SHP77 treated with DMSO at 0.1 percent for 48 hours (cell line): Measurements from ENCODE around the gene NSG1.
"Not testable (repeated sequence)": the region's sequence is repeated elsewhere in the genome, so short reads cannot be mapped to it uniquely, and the experiment has no call there.

ENCODE experiments used
- DNase-seq: peaks from one replicate; lab custom pipeline; 2025; lab: John Stamatoyannopoulos, UW

The NSG1 gene

GRCh38 chr4:4386736-4387392, at the start of gene NSG1:
TSS of gene NSG1 (plus strand) at chr4:4387102. CDS start at chr4:4387630, 528 bp downstream.
- no peak for DNase-seq

GRCh38 chr4:4338210-4339001, 48.5 kb upstream of the NSG1 start:
- no peak for DNase-seq

- DNase-seq: no peak
These were observed 47.3 kb upstream of the NSG1 start for GRCh38 chr4:4339504-4340085.

GRCh38 chr4:4341861-4342650, 44.8 kb upstream of the NSG1 start:
- no peak for DNase-seq

- no peak for DNase-seq
These were observed 43.9 kb upstream of the NSG1 start for GRCh38 chr4:4343038-4343437.

- DNase-seq: no peak
These were observed 41.9 kb upstream of the NSG1 start for GRCh38 chr4:4344915-4345527.

- DNase-seq: no peak
These were observed 39.3 kb upstream of the NSG1 start for GRCh38 chr4:4347585-4347984.

GRCh38 chr4:4348585-4348984, 38.3 kb upstream of the NSG1 start:
- not testable (repeated sequence) for DNase-seq

- no peak for DNase-seq
These were observed 37.0 kb upstream of the NSG1 start for GRCh38 chr4:4349867-4350266.

- DNase-seq: no peak
These were observed 36.0 kb upstream of the NSG1 start for GRCh38 chr4:4350909-4351308.

GRCh38 chr4:4355302-4355701, 31.6 kb upstream of the NSG1 start:
- DNase-seq: no peak

GRCh38 chr4:4356106-4357041, 30.5 kb upstream of the NSG1 start:
- DNase-seq: no peak

- DNase-seq: no peak
These were observed 28.6 kb upstream of the NSG1 start for GRCh38 chr4:4358093-4358854.

- DNase-seq: no peak
These were observed 25.0 kb upstream of the NSG1 start for GRCh38 chr4:4361883-4362282.

GRCh38 chr4:4362991-4363697, 23.8 kb upstream of the NSG1 start:
- DNase-seq: no peak

- DNase-seq: no peak
These were observed 22.8 kb upstream of the NSG1 start for GRCh38 chr4:4364061-4364460.

GRCh38 chr4:4364486-4365208, 22.3 kb upstream of the NSG1 start:
- no peak for DNase-seq

- no peak for DNase-seq
These were observed 17.9 kb upstream of the NSG1 start for GRCh38 chr4:4368809-4369580.
